Endodermal cell (in vitro differentiated cells): ENCODE data around the gene CAND2. TPM values are rescaled to one million over a fixed set of nuclear protein-coding genes. Genes with fewer than 3 reads are reported as not detected.

Experiments used
- DNase-seq: peaks from one replicate; pipeline ENCODE4 v3.0.0-alpha.2; 2017
- H3K27ac ChIP-seq: 2 replicates; pipeline ENCODE4 v1.5.1; 2013; ENCODE audit warnings: mild to moderate bottlenecking, low read depth, low read length, moderate library complexity
- H3K27me3 ChIP-seq: 2 replicates; pipeline ENCODE4 v1.6.1; 2013; ENCODE audit warnings: mild to moderate bottlenecking, low read length, moderate library complexity; ENCODE audit not compliant: insufficient read depth, control insufficient read depth, poor library complexity, severe bottlenecking
- H3K36me3 ChIP-seq: 2 replicates; pipeline ENCODE4 v1.7.0; 2013; ENCODE audit warnings: mild to moderate bottlenecking, low read length, moderate library complexity; ENCODE audit not compliant: control insufficient read depth, insufficient read depth
- H3K4me1 ChIP-seq: one replicate; pipeline ENCODE4 v1.7.0; 2013; ENCODE audit warnings: low read length; ENCODE audit not compliant: control insufficient read depth, insufficient read depth
- H3K4me3 ChIP-seq: 2 replicates; pipeline ENCODE4 v1.5.1; 2013; ENCODE audit warnings: mild to moderate bottlenecking, low read length, moderate library complexity
- H3K9ac ChIP-seq: 2 replicates; pipeline ENCODE4 v1.6.1; 2013; ENCODE audit warnings: mild to moderate bottlenecking, low read length, moderate library complexity; ENCODE audit not compliant: poor library complexity, severe bottlenecking; ENCODE audit errors: extremely low read depth
- H3K9me3 ChIP-seq: 2 replicates; pipeline ENCODE4 v1.6.1; 2013; ENCODE audit warnings: mild to moderate bottlenecking, low read length, moderate library complexity; ENCODE audit not compliant: control insufficient read depth
- H3K27ac Mint-ChIP-seq: 2 replicates; pipeline ENCODE4 v1.8.0; 2020; ENCODE audit warnings: mixed read lengths
- H3K27me3 Mint-ChIP-seq: 2 replicates; pipeline ENCODE4 v1.8.0; 2021; ENCODE audit warnings: mild to moderate bottlenecking, mixed read lengths; ENCODE audit not compliant: insufficient read depth
- H3K36me3 Mint-ChIP-seq: 2 replicates; pipeline ENCODE4 v1.8.0; 2020; ENCODE audit warnings: low read depth, mixed read lengths
- H3K4me1 Mint-ChIP-seq: 2 replicates; pipeline ENCODE4 v1.8.0; 2020; ENCODE audit warnings: mixed read lengths
- H3K4me3 Mint-ChIP-seq: 2 replicates; pipeline ENCODE4 v1.8.0; 2020; ENCODE audit warnings: mild to moderate bottlenecking, moderate library complexity, mixed read lengths
- H3K9me3 Mint-ChIP-seq: 2 replicates; pipeline ENCODE4 v1.8.0; 2020; ENCODE audit warnings: mild to moderate bottlenecking, mixed read lengths
- CTCF ChIP-seq: fragments of 200-600 bp; sonication (generic); conservative IDR thresholded peaks from 2 replicates; pipeline ENCODE4 v1.5.0; 2021; ENCODE audit warnings: antibody characterized with exemption, mild to moderate bottlenecking
- WGBS, 2 experiments: methylation state at CpG; one replicate each; pipeline versions ENCODE4 v1.1.5 to v1.1.7; 2013; ENCODE audit warnings: missing lambda C conversion rate in 2 of 2, mixed read lengths in 1 of 2; ENCODE audit not compliant: insufficient coverage in 1 of 2, insufficient read length in 1 of 2; 5-methylcytosine and 5-hydroxymethylcytosine counted together
- total RNA-seq, 2 donors: library from RNA; stranded (reverse); fragmentation: NEBNext Ultra II Directional in 1 of 2; extraction: Animal tissue kit (Norgen Biotek cat#: 25700) in 1 of 2; gene quantifications; 2 replicates in 1 of 2; 3 replicates in 1 of 2; pipeline ENCODE4 v1.2.1, GENCODE V29; 2021

Gene CAND2
- total RNA-seq, 2 donors from 2014 or later: 7.8 to 15.0 TPM

- H3K27ac ChIP-seq: no peak overlapping the region
- no peak overlapping the region for H3K9ac ChIP-seq
- H3K36me3 Mint-ChIP-seq: no peaks in the 10 kb centered on the region
- no peak overlapping the region for H3K27ac Mint-ChIP-seq
- no peak overlapping the region for H3K4me3 ChIP-seq
- no peaks in the 10 kb centered on the region for H3K36me3 ChIP-seq
- no peaks in the 10 kb centered on the region for H3K4me1 Mint-ChIP-seq
- H3K9me3 ChIP-seq: no peaks in the 10 kb centered on the region
- no peaks in the 10 kb centered on the region for H3K27me3 ChIP-seq
- no peak for TF ChIP-seq CTCF
- H3K4me3 Mint-ChIP-seq: no peak overlapping the region
- WGBS, 2 experiments: 73 to 91% methylated on average over 1 to 2 of the region's 2 CpGs
- H3K4me1 ChIP-seq: no peaks in the 10 kb centered on the region
- DNase-seq: no peak
- peaks cover 24% of the 10 kb centered on the region for H3K27me3 Mint-ChIP-seq
- no peaks in the 10 kb centered on the region for H3K9me3 Mint-ChIP-seq
These were observed 26.7 kb upstream of the CAND2 start for GRCh38 chr3:12769761-12770160.

GRCh38 chr3:12771236-12771635 is 25.2 kb upstream of the CAND2 start:
- no peak for TF ChIP-seq CTCF
- no peak overlapping the region for H3K4me3 Mint-ChIP-seq
- H3K36me3 ChIP-seq: no peaks in the 10 kb centered on the region
- 87 to 92% methylated on average over 3 to 9 of the region's 9 CpGs for WGBS, 2 experiments
- no peak for DNase-seq
- no peaks in the 10 kb centered on the region for H3K4me1 Mint-ChIP-seq
- no peaks in the 10 kb centered on the region for H3K27me3 ChIP-seq
- H3K9me3 ChIP-seq: no peaks in the 10 kb centered on the region
- peaks cover 27% of the 10 kb centered on the region for H3K27me3 Mint-ChIP-seq
- no peak overlapping the region for H3K4me3 ChIP-seq
- no peaks in the 10 kb centered on the region for H3K9me3 Mint-ChIP-seq
- no peaks in the 10 kb centered on the region for H3K36me3 Mint-ChIP-seq
- no peak overlapping the region for H3K9ac ChIP-seq
- H3K27ac ChIP-seq: no peak overlapping the region
- no peaks in the 10 kb centered on the region for H3K4me1 ChIP-seq
- H3K27ac Mint-ChIP-seq: no peak overlapping the region

GRCh38 chr3:12772462-12772861 is 24.0 kb upstream of the CAND2 start:
- Histone ChIP-seq H3K36me3 (no peaks in the 10 kb centered on the region), H3K27ac (no peak overlapping the region), H3K27me3 (no peaks in the 10 kb centered on the region), H3K9ac (no peak overlapping the region), H3K4me3 (no peak overlapping the region), H3K9me3 (no peaks in the 10 kb centered on the region), H3K4me1 (no peaks in the 10 kb centered on the region)
- WGBS, 2 experiments: 74 to 84% methylated on average over 5 of the region's 5 CpGs
- Mint-ChIP-seq H3K27ac (no peak overlapping the region), H3K9me3 (no peaks in the 10 kb centered on the region), H3K27me3 (peaks cover 24% of the 10 kb centered on the region), H3K4me3 (no peak overlapping the region), H3K36me3 (no peaks in the 10 kb centered on the region), H3K4me1 (no peaks in the 10 kb centered on the region)
- DNase-seq: no peak
- TF ChIP-seq CTCF: no peak
